ENCODE data around the gene CTXND1. TPM values are rescaled to one million over a fixed set of nuclear protein-coding genes. Genes with fewer than 3 reads are reported as not detected.

CTXND1 gene
- total and polyA plus RNA-seq, 2 experiments from 2014 or later, result 0.05 TPM; not detected in 1

DNA sequence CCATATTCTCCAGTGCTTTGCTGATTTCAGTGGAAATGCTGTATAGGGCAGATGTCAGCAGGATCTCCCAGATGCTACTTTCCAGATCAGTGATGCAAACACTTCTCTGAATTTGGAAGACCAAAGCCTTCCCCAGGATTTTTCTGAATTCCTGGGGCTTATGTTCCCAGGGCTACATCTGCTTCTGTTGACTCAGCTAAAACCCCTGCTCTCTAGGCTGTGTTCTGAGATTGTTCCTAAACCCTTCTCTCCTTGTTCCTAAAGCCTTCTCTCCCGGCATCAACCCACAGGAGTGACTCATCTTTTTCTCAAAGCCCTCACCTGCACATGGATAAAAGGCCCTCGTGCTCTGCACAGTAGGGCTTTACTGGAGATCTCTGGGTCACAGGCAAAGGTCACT lies 63.8 kb downstream of the CTXND1 start (continued):
- TF ChIP-seq, protein P1, sequence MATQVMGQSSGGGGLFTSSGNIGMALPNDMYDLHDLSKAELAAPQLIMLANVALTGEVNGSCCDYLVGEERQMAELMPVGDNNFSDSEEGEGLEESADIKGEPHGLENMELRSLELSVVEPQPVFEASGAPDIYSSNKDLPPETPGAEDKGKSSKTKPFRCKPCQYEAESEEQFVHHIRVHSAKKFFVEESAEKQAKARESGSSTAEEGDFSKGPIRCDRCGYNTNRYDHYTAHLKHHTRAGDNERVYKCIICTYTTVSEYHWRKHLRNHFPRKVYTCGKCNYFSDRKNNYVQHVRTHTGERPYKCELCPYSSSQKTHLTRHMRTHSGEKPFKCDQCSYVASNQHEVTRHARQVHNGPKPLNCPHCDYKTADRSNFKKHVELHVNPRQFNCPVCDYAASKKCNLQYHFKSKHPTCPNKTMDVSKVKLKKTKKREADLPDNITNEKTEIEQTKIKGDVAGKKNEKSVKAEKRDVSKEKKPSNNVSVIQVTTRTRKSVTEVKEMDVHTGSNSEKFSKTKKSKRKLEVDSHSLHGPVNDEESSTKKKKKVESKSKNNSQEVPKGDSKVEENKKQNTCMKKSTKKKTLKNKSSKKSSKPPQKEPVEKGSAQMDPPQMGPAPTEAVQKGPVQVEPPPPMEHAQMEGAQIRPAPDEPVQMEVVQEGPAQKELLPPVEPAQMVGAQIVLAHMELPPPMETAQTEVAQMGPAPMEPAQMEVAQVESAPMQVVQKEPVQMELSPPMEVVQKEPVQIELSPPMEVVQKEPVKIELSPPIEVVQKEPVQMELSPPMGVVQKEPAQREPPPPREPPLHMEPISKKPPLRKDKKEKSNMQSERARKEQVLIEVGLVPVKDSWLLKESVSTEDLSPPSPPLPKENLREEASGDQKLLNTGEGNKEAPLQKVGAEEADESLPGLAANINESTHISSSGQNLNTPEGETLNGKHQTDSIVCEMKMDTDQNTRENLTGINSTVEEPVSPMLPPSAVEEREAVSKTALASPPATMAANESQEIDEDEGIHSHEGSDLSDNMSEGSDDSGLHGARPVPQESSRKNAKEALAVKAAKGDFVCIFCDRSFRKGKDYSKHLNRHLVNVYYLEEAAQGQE (IDR thresholded peaks at IDR 0.05; ENCODE audit: unreplicated experiment), result no peak

DNA sequence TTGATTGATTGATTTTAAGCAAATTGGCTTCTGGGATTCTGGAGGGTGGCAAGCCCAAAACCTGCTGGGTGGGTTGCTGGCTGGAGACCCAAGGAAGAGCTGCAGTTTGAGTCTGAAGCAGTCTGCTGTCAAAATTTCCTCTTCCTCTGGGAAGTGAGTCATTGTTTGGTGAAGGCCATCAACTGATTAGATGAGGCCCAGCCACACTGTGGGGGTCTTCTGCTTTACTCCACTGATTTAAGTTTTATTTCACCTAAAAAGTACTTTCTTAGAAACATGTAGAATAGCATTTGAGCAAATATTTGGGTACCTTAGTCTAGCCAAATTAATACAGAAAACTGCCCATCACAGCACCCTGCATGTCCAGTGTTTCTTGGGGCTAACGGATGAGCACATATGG lies 65.4 kb downstream of the CTXND1 start:
- Histone ChIP-seq H3K27ac (ENCODE audit: low read depth) (no peak overlapping the region), H3K4me2 (no peak overlapping the region)
- H3K4me1 Mint-ChIP-seq, result peaks cover 3% of the 10 kb centered on the region; the same call in 1 of the 3 replicates
- TF ChIP-seq CREB1 (CRISPR knock-in tag; IDR thresholded peaks at IDR 0.05; ENCODE audit: low read depth) (no peak), ZNF331 (CRISPR knock-in tag; IDR thresholded peaks at IDR 0.05; ENCODE audit: low read depth) (no peak), EZH2phosphoT487 (IDR thresholded peaks at IDR 0.05; ENCODE audit: unreplicated experiment) (no peak), JUNB (IDR thresholded peaks at IDR 0.05; ENCODE audit: unreplicated experiment) (no peak), POLR2AphosphoS5 (IDR thresholded peaks at IDR 0.05; ENCODE audit: low read depth) (no peak), STAT1 (IDR thresholded peaks at IDR 0.05; ENCODE audit: unreplicated experiment) (no peak), NANOG (IDR thresholded peaks at IDR 0.05; ENCODE audit: borderline replicate concordance) (no peak)
- TF ChIP-seq, protein P2, sequence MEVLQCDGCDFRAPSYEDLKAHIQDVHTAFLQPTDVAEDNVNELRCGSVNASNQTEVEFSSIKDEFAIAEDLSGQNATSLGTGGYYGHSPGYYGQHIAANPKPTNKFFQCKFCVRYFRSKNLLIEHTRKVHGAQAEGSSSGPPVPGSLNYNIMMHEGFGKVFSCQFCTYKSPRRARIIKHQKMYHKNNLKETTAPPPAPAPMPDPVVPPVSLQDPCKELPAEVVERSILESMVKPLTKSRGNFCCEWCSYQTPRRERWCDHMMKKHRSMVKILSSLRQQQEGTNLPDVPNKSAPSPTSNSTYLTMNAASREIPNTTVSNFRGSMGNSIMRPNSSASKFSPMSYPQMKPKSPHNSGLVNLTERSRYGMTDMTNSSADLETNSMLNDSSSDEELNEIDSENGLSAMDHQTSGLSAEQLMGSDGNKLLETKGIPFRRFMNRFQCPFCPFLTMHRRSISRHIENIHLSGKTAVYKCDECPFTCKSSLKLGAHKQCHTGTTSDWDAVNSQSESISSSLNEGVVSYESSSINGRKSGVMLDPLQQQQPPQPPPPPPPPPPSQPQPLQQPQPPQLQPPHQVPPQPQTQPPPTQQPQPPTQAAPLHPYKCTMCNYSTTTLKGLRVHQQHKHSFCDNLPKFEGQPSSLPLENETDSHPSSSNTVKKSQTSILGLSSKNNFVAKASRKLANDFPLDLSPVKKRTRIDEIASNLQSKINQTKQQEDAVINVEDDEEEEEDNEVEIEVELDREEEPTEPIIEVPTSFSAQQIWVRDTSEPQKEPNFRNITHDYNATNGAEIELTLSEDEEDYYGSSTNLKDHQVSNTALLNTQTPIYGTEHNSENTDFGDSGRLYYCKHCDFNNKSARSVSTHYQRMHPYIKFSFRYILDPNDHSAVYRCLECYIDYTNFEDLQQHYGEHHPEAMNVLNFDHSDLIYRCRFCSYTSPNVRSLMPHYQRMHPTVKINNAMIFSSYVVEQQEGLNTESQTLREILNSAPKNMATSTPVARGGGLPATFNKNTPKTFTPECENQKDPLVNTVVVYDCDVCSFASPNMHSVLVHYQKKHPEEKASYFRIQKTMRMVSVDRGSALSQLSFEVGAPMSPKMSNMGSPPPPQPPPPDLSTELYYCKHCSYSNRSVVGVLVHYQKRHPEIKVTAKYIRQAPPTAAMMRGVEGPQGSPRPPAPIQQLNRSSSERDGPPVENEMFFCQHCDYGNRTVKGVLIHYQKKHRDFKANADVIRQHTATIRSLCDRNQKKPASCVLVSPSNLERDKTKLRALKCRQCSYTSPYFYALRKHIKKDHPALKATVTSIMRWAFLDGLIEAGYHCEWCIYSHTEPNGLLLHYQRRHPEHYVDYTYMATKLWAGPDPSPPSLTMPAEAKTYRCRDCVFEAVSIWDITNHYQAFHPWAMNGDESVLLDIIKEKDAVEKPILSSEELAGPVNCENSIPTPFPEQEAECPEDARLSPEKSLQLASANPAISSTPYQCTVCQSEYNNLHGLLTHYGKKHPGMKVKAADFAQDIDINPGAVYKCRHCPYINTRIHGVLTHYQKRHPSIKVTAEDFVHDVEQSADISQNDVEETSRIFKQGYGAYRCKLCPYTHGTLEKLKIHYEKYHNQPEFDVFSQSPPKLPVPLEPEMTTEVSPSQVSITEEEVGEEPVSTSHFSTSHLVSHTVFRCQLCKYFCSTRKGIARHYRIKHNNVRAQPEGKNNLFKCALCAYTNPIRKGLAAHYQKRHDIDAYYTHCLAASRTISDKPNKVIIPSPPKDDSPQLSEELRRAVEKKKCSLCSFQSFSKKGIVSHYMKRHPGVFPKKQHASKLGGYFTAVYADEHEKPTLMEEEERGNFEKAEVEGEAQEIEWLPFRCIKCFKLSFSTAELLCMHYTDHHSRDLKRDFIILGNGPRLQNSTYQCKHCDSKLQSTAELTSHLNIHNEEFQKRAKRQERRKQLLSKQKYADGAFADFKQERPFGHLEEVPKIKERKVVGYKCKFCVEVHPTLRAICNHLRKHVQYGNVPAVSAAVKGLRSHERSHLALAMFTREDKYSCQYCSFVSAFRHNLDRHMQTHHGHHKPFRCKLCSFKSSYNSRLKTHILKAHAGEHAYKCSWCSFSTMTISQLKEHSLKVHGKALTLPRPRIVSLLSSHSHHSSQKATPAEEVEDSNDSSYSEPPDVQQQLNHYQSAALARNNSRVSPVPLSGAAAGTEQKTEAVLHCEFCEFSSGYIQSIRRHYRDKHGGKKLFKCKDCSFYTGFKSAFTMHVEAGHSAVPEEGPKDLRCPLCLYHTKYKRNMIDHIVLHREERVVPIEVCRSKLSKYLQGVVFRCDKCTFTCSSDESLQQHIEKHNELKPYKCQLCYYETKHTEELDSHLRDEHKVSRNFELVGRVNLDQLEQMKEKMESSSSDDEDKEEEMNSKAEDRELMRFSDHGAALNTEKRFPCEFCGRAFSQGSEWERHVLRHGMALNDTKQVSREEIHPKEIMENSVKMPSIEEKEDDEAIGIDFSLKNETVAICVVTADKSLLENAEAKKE (CRISPR knock-in tag; IDR thresholded peaks at IDR 0.05), result no peak
- TF ChIP-seq, protein P3, sequence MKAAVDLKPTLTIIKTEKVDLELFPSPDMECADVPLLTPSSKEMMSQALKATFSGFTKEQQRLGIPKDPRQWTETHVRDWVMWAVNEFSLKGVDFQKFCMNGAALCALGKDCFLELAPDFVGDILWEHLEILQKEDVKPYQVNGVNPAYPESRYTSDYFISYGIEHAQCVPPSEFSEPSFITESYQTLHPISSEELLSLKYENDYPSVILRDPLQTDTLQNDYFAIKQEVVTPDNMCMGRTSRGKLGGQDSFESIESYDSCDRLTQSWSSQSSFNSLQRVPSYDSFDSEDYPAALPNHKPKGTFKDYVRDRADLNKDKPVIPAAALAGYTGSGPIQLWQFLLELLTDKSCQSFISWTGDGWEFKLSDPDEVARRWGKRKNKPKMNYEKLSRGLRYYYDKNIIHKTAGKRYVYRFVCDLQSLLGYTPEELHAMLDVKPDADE (IDR thresholded peaks at IDR 0.05), result no peak
- TF ChIP-seq, protein P1 (IDR thresholded peaks at IDR 0.05; ENCODE audit: unreplicated experiment), result no peak

More for the DNA sequence above, 65.4 kb downstream of the CTXND1 start:
- Histone ChIP-seq H2AFZ (no peak overlapping the region), H3K27me3 (ENCODE audit: insufficient read depth) (no peaks in the 10 kb centered on the region), H3K9me2 (ENCODE audit: insufficient read depth) (no peaks in the 10 kb centered on the region), H3F3A (replicated peaks; ENCODE audit: low read depth) (no peaks in the 10 kb centered on the region), H3K4me3 (no peak overlapping the region), H3K4me1 (ENCODE audit: insufficient read depth) (no peaks in the 10 kb centered on the region), H4K20me1 (replicated peaks; ENCODE audit: insufficient read depth) (no peaks in the 10 kb centered on the region), H3K79me2 (replicated peaks; ENCODE audit: insufficient read depth) (no peaks in the 10 kb centered on the region), H3K36me3 (ENCODE audit: insufficient read depth) (no peaks in the 10 kb centered on the region; the same call in 1 of the 2 replicates)
- DNase-seq (ENCODE audit: low spot score) (no peak), ATAC-seq (no peak)
- Mint-ChIP-seq H3K27me3 (ENCODE audit: insufficient read depth, low read depth, poor library complexity) (no peaks in the 10 kb centered on the region), H3K36me3 (ENCODE audit: low read depth) (peaks cover 14% of the 10 kb centered on the region), H3K4me3 (no peak overlapping the region), H3K9me3 (no peaks in the 10 kb centered on the region), H3K27ac (no peak overlapping the region)

All from GM23338 (cell line).